ENCODE measurements around the gene DLD.
A peak's percentile ranks its signal among the peaks of the same experiment; 100 is the strongest.
"Not testable (repeated sequence)": the region's sequence is repeated elsewhere in the genome, so short reads cannot be mapped to it uniquely, and the experiment has no call there.

DLD gene

DNA sequence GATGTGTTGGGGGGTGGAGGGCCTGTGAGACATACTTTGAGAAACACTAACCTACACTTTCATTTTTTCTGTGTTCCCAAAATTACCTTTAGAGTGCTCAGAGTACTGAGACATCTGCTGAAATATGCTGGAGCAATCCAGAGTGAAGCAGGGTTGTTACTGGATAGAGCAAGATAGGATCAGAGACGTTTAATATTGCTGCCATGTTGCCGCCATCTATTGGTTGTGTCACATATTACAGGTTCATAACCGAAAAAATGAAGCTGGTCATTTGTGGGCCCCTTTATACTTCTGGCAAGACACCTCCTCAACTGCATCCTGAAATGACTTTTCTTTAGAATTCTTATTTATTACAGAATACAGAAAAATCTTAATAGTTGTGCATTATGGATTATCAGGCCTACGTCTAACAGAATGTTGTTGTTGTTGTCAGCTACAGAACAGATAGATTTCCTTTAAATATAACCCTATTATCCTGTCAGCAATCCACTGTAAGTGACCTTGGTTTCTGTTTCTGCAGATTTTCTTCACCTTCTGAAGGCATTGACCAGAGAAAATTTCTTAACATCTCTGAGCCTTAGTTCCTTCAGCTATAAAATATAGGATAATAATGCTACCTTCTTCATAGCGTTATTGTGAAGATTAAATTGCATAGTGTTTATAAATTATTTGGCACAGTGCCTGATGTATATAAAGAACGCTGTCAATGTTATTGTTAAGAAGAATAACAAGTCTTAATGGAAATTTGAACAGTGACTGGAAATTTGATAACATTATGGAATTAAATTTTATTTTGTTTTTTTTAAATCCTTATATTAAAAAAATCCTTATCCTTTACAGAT, 16.2 kb upstream of the DLD start:
- DNase-seq (ENCODE audit: low spot score) = peak; percentile 35

DNA sequence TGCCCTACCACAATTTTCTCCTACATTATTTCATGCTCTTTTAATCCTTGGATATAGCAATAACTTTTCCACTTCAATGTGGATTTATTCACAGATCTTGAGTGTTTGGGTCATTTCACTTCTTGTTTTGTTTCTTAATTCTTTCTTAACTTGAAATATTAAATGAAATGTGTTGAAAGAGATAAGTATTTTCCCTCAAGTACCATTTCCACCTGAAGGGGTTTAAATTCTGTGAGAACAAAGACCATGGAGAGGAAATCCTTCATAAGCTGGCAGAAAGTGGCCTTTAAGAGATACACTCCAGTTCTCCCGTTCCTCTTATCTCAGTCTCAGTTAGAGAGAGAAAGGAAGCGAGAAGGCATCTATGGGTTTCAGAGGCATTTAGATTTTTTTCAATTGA, 14.1 kb upstream of the DLD start:
- DNase-seq (ENCODE audit: low spot score) = no peak

DNA sequence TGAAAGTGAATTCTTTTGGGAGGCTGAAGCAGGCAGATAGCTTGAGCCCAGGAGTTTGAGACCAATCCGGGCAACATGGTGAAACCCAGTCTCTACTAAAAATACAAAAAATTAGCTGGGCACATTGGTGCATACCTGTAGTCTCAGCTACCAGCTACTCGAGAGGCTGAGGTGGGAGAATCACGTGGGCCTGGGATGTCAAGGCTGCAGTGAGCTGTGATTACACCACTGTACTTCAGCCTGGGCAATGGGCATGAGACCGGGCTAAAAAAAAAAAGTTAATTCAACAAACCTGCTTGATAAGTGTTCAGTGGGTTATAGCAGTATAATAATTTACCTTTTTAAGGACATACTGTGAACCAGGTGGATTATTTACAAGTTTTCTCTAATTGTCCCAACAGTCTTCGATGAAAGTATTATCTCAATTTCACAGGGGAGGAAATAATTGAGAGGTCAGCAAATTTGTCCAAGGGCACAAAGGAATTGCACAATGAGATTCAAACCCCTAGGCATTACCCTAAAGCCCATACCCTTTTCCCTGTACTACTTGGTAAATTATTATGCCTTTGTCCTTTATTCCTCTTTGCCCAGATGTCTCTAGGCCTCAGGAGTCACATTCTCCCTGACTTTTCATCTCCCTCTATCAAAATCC, 13.1 kb upstream of the DLD start:
- DNase-seq (ENCODE audit: low spot score) = no peak

DNA sequence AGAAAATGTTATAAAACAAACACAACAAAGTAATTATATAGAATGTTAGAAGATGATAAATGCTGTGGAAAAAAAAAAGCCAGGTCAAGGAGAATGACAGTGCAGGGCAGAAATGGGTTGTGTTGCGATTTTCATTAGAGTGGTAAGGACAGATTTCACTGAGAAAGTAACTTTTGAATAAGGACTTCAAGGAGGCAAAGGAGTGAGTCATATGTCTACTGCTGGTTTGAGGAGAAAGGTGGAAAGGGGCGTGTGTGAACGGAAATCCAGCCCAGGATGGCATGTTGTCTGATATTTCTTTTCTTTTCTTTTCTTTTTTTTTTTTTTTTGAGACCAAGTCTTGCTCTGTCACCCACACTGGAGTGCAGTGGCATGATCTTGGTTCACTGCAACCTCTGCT, 12.3 kb upstream of the DLD start:
- DNase-seq (ENCODE audit: low spot score) = no peak

DNA sequence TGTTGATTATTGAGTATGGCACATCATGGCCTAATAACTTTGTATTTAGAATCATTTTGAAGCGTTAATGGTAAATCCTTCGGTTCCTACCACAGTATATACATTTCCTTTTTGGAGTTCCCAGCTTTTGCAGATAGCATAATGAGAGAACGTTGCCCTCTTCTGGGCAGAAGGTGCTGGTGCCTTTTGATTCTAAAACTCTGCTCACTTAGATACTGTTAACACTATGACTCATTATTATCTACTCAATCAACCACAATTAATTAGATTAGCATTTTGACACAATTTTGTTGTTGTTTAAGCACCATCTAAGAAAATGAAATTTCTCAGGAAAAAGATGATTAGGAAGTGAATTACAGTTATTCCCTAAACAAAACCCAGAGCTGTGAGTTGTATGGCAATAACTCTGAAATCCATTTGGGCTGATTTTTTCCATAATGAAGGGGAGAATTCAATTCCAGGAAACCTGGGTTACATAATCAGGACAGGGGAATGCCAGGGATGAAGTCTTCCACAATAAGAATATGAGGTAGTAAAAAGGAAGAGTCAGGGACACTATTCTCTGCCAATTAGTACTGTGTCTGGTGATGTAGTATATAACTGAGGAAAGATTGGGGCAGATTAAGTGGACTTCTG, 11.5 kb upstream of the DLD start:
- peak; percentile 31 for DNase-seq (ENCODE audit: low spot score)

DNA sequence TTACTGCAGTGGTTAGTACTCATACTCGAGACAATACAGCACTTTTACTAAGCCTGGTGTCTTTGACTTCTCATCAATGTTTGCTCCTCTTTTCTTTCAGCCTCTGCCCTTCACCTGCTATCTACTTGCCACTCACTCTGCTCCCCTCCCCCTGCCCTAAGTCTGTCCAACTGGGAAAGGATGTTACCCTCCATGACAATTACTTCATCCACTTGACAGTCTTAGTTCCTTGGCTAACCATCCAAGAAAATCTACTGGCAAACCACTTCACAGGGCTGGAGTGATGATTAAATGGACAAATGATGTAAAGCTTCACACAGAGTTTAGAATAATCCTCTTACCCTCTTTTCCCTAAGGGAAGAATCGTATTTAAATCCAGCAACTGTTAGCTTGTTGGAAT, 8.2 kb upstream of the DLD start:
- no peak for DNase-seq (ENCODE audit: low spot score)

DNA sequence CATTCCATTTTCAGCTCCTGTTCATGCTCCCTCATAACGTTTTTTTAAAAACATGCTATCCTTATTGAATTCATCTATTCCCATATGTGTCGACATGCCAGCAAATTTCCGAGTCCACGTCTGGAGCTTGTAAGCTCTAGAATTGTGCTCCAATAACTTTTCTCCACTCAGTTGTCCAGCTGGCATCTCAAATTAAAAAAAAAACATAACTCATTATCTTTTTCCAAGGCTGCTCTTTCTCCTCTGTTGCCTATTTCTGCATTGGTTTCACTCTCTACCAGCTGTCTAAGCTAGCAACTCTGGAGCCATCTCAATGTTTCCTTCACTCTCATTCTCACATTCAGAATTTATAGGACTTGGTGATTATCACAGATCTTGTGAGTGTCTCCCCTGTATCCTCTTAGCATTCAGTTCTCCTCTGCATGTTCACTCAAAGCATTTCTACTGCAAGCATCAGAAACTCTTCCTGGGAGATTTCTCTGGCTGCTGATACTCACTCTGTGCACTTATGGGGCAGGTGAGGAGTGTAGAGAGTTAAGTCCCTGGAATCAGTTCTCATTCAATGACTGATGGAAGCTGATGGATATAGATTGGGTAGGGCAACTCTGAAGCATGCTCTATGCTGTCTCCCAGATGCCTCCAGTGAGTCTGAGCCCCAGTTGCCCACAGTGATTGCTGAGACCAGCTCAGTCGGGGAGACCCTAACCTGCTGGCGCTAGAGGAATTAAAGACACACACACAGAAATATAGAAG, 6.7 kb upstream of the DLD start:
- no peak for DNase-seq (ENCODE audit: low spot score)

DNA sequence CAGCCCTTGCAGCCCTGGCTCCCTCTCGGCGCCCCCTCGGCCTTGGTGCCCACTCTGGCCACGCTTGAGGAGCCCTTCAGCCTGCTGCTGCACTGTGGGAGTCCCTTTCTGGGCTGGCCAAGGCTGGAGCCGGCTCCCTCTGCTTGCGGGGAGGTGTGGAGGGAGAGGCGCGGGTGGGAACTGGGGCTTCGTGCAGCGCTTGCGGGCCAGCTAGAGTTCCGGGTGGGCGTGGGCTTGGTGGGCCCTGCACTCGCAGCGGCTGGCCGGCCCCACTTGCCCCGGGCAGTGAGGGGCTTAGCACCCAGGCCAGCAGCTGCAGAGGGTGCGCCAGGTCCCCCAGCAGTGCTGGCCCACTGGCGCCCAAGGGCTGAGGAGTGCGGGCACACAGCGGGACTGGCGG, 3.2 kb upstream of the DLD start:
- DNase-seq (ENCODE audit: low spot score) = not testable (repeated sequence)

DNA sequence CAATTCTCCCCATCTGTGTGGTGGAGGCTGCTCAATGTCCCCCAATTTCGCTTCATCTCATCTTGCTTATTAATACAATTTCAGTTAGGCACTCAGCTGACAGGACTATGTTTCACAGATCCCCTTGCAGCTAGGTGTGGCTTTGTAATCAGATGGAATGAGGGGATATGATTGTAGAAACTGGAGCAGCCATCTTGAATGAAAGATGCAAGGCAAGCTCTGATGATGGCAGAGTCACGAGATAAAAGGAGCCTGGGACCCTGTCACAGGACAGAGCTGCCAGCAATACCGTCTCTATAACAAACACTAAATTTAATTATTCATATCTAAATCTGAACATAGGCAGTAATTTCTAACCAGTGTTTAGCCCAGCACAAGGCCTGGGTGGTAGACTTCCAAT, 991 bp upstream of the DLD start:
- no peak for DNase-seq (ENCODE audit: low spot score)

DNA sequence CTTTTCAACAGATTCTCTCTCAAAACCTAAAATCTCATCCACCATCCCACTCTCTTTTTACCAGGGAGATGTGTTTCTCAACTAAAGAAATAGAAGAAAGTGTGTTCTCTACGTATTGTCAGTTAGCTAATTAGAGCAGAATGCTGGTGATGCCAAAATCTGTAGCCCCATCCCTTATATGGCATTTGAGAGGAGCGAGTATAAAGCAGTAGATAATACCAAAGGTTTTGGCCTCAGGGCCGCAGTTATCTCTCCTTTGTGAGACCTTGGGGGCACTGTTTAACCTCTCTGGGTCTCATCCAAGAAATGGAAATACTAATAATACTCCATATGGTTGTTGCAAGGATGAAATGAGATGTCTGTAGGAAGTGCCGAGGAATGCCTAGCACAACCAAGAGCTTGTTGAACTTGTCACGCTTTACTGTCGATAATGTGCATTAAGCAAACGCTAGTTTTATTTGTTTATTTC, 456 bp upstream of the DLD start:
- DNase-seq (ENCODE audit: low spot score) = no peak

DNA sequence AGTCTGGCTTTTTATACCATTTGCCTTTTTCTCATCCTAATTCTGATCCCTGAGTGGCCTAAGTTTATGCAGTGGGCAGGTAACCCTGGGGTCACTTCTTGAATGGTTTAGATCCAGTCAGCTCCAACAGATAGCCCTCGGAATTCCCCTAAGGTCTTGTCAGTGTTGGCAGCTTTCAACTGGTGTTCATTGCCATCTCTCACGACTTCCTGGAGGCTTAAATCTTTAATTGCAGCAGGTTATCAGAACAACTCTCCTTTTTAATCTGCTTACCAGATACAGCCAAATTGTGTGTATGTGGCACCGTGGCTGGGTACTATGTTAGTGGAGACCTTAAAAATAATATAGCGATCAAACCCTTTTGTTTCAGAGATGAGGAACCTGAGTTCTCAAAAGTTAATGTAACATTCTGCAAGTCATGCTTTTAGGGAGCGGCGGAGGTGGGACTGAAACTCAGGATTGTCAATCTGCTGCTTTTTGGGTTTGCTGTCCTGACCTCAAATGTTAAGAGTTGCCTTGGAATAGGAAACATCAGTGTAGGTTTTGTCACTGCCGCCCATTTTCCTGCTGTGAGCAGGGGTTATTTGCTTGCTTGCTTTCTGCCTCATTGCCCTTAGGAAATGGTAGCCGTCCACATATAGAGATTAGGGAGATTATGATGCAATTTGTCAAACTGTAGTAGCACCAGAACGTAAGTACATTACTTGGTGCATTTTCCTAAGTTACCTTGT, 818 bp downstream of the DLD start:
- DNase-seq (ENCODE audit: low spot score) = peak; percentile 9

DNA sequence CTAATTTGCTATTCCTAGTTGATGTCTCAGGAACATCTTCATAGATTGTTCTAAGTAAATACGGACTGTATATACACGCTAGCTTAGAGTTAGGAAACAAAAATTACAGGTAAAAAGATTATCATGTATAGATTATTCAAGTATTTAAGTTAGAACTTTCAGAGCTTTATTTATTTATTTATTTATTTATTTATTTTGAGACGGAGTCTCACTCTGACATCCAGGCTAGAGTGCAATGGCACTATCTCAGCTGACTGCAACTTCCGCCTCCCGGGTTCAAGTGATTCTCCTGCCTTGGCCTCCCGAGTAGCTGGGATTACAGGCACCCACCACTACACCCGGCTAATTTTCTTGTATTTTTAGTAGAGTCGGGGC, 1.4 kb downstream of the DLD start:
- DNase-seq (ENCODE audit: low spot score) = not testable (repeated sequence)

DNA sequence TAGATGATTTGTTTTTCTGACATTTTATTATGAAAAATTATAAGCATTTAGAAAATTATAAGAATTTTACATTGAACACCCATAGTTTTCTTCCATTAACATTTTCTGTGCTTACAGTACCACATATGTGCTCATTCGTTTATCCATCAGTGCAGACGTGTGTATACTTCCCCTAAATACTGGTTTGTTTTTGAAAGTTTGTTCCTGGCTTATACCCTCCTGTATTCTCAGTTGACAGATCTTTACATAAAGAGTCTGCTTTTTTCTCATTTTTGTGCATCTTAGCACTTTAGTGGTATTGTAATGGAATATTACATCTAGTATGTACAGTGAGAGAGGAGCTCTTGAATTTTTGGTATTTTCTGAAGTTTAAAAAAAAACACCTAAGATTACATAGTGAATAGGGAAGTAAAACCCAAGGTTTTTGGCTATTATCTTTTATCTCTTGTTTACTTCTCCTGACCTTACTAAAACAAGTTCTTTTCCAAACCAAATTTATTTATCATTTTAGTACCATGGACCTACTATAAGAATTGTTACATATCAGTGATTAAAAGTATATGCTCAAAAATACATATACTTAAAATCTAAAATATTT, 8.1 kb downstream of the DLD start:
- DNase-seq (ENCODE audit: low spot score) = no peak

DNA sequence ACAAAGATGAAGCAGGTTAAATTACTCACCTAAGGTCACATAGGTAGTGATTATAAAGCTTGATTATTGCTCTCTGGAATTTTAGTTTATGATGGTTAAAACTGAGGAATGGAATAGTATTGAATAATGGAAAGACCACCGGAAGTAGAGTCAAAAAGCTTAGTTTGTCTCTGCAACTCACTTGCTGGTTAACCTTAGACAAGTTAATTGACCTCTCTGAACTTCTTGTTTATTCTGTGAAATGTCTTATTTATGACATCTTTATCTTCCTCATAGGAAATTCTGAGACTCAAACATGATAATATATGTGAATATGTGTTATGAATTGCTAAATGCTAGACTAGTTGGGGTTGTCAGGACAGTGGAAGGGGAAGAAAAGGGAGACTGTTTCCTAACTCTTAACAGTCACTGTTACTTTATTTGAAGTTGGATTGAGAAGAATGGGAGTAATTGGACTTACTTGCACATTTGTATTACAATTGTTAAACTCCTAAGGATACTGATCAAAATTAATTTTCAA, 9.6 kb downstream of the DLD start:
- no peak for DNase-seq (ENCODE audit: low spot score)

DNA sequence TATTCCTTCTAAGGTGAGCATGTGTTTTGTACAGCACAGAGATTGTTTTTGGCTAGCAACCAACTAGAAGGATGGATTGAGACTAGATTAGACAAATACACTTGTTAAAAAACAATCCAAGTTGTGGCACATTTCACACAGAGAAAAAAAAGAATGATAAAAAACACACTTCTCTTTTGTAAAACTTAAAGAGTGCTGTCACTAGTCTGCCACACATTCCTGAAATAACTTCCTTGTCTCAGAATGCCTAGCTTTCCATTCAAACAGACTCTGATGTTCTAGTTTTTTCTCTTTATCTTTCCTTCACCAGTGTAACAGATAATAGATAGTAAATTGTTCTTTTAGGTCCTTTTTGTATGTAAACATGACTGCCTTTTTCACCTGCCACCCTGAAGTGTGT, 11.4 kb downstream of the DLD start:
- DNase-seq (ENCODE audit: low spot score) = no peak

DNA sequence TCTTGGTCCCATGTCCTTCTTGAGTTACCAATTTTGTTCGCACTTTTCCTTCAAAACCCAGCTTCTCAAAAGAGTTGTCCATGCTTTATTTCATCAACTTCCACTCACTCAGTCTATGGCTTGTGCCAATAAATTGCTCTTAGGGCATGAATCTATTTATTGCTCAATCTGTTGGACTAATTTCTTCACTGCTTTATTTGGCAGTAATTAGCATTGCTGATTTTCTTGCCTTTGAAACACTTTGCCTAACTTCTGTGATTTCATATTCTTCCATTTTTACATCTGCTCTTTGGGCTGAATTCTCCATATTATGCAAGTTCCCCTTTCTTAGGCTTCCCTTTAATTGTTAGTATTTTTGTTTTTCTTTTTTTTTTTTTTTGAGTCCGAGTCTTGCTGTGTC, 16.8 kb downstream of the DLD start:
- DNase-seq (ENCODE audit: low spot score) = no peak

DNA sequence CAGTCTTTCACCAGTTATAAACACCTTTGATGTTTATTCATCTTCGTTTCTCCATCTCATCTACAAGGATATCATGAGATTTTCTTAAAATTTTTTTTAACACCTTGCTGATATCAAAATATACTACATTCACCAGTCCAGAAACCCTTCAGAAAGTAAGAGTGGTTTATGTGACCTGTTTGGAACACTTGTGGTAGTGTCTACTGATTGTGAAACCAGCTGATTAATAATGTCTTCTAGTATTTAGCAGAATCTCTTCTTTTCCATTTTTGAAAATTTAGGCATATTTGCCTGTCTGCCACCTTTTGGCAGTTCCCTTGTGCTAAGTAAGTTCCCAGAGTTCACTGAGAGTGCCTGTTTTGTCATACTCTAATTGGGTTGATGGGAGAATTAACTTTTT, 18.5 kb downstream of the DLD start:
- DNase-seq (ENCODE audit: low spot score) = no peak

DNA sequence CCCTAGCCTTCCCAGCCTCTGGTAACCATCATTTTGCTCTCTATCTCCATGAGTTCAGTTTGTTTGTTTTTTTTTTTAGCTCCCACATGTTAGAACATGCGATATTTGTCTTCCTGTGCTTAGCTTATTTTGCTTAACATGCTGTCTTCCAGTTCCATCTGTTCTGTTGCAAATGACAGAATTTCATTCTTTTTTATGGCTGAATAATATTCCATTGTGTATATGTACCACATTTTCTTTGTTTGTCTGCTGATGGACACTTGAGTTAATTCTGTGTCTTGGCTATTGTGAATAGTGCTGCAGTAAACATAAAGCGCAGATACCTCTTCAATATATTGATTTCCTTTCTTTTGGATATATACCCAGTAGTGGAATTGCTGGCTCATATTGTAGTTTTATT, 21.0 kb downstream of the DLD start:
- DNase-seq (ENCODE audit: low spot score) = no peak

DNA sequence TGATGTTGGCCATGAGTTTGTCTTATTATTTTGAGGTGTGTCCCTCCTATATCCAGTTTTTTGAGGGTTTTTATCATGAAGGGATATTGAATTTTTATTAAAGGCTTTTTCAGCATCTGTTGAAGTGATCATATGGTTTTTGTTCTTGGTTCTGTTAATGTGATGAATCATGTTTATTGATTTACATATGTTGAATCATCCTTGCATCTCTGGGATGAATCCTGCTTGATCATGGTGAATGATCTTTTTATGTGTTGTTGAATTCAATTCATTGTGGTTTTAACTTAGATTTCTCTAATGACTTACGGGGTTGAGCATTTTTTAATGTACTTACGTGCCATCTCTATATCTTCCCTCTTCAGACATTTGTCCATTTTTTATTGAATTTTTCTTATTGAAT, 22.9 kb downstream of the DLD start:
- DNase-seq (ENCODE audit: low spot score) = no peak

DNA sequence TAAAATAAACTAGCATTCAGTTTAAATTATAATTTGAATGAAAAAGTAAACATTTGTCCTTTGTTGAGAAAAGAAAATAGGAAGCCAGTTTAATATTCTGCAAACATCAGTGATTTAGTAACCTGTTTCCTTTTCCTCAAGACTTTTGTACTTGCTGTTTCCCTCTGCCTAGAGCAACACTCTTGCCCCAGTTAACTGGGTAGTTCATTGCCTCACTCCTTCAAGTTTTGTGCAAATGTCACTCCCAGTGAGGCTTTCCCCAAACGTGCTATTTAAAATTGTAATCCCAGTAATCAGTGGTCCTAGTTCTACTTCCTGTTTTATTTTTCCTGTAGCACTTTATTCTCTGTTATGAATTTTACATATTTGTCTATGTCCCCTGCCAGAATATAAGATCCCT, 23.8 kb downstream of the DLD start:
- DNase-seq (ENCODE audit: low spot score) = no peak

DNA sequence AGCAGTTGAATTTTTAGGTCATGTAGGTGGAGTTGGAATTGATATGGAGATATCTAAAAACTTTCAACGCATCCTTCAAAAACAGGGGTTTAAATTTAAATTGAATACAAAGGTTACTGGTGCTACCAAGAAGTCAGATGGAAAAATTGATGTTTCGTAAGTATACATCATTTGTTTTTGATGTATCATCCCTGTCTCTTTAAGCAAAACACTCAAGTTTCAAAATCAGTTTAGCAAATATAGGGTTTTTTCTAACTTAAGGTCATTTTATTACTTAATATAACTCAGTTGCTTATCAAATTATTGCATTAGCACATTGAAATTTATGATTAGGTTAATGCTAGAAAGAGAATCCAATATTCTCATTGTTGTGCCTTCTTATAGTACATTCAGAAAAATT, 24.6 kb downstream of the DLD start:
- DNase-seq (ENCODE audit: low spot score) = no peak
